HG02588 (cell line): Measurements from ENCODE around the gene IGF1R.
"Not testable (repeated sequence)": the region's sequence is repeated elsewhere in the genome, so short reads cannot be mapped to it uniquely, and the experiment has no call there.

Experiments
- ATAC-seq: cut with Tn5 transposase; IDR thresholded peaks from one replicate; pipeline ENCODE4 v1.9.1; 2021; ENCODE audit warnings: mild to moderate bottlenecking, moderate library complexity; ENCODE audit not compliant: unreplicated experiment

IGF1R gene

GRCh38 chr15:98954411-98954810 lies 306.1 kb downstream of the IGF1R start:
- ATAC-seq: no peak

DNA sequence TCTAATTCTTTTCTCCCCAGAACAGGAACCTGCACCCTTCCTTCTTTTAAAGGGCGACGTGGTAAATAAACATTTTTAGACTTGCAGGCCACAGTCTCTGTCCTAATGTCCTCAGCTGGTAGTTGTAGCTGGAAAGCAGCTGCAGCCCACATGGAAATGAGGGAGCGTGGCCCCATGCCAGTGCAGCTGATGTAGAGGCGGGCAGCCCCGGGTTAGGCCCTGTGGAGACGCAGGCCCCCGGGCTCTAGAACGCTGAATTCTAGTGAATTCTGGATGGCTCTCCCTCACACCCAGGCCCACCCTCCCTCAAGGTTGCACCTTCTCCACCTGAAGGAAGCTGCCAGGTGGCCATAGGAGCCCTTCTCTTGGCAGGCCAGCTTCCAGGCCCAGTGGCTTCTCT lies 307.0 kb downstream of the IGF1R start:
- no peak for ATAC-seq

GRCh38 chr15:98955961-98956723 lies 307.8 kb downstream of the IGF1R start:
- no peak for ATAC-seq

DNA sequence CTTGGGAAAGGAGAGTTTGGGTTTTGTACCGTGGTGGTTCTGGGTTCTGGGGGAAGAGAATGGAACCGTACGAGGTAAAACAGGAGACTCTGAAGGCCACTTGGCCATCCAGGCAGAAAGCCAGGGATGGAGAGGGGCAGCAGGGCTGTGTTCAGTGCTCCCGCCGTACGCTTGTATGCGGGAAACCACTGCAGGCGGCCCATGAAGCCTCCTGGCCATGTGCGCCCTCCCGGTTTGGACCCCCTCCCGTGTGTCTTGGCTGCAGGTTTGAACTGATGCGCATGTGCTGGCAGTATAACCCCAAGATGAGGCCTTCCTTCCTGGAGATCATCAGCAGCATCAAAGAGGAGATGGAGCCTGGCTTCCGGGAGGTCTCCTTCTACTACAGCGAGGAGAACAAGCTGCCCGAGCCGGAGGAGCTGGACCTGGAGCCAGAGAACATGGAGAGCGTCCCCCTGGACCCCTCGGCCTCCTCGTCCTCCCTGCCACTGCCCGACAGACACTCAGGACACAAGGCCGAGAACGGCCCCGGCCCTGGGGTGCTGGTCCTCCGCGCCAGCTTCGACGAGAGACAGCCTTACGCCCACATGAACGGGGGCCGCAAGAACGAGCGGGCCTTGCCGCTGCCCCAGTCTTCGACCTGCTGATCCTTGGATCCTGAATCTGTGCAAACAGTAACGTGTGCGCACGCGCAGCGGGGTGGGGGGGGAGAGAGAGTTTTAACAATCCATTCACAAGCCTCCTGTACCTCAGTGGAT lies 308.6 kb downstream of the IGF1R start:
- no peak for ATAC-seq

DNA sequence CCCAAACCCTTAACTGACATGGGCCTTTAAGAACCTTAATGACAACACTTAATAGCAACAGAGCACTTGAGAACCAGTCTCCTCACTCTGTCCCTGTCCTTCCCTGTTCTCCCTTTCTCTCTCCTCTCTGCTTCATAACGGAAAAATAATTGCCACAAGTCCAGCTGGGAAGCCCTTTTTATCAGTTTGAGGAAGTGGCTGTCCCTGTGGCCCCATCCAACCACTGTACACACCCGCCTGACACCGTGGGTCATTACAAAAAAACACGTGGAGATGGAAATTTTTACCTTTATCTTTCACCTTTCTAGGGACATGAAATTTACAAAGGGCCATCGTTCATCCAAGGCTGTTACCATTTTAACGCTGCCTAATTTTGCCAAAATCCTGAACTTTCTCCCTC lies 309.3 kb downstream of the IGF1R start:
- ATAC-seq: no peak

GRCh38 chr15:98958076-98958475 lies 309.7 kb downstream of the IGF1R start:
- ATAC-seq: no peak

DNA sequence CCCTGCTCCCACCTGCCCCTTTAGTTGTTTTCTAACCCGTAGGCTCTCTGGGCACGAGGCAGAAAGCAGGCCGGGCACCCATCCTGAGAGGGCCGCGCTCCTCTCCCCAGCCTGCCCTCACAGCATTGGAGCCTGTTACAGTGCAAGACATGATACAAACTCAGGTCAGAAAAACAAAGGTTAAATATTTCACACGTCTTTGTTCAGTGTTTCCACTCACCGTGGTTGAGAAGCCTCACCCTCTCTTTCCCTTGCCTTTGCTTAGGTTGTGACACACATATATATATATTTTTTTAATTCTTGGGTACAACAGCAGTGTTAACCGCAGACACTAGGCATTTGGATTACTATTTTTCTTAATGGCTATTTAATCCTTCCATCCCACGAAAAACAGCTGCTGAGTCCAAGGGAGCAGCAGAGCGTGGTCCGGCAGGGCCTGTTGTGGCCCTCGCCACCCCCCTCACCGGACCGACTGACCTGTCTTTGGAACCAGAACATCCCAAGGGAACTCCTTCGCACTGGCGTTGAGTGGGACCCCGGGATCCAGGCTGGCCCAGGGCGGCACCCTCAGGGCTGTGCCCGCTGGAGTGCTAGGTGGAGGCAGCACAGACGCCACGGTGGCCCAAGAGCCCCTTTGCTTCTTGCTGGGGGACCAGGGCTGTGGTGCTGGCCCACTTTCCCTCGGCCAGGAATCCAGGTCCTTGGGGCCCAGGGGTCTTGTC lies 310.7 kb downstream of the IGF1R start:
- ATAC-seq: no peak

DNA sequence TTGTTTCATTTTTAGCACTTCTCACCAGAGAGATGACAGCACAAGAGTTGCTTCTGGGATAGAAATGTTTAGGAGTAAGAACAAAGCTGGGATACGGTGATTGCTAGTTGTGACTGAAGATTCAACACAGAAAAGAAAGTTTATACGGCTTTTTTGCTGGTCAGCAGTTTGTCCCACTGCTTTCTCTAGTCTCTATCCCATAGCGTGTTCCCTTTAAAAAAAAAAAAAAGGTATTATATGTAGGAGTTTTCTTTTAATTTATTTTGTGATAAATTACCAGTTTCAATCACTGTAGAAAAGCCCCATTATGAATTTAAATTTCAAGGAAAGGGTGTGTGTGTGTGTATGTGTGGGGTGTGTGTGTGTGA lies 311.3 kb downstream of the IGF1R start:
- ATAC-seq: no peak

DNA sequence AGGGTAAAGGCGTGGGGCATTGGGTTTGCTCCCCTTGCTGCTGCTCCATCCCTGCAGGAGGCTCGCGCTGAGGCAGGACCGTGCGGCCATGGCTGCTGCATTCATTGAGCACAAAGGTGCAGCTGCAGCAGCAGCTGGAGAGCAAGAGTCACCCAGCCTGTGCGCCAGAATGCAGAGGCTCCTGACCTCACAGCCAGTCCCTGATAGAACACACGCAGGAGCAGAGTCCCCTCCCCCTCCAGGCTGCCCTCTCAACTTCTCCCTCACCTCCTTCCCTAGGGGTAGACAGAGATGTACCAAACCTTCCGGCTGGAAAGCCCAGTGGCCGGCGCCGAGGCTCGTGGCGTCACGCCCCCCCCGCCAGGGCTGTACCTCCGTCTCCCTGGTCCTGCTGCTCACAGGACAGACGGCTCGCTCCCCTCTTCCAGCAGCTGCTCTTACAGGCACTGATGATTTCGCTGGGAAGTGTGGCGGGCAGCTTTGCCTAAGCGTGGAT lies 312.3 kb downstream of the IGF1R start:
- ATAC-seq: no peak

DNA sequence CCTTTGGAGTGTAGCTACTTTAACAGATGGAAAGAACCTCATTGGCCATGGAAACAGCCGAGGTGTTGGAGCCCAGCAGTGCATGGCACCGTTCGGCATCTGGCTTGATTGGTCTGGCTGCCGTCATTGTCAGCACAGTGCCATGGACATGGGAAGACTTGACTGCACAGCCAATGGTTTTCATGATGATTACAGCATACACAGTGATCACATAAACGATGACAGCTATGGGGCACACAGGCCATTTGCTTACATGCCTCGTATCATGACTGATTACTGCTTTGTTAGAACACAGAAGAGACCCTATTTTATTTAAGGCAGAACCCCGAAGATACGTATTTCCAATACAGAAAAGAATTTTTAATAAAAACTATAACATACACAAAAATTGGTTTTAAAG lies 315.1 kb downstream of the IGF1R start:
- ATAC-seq: no peak

DNA sequence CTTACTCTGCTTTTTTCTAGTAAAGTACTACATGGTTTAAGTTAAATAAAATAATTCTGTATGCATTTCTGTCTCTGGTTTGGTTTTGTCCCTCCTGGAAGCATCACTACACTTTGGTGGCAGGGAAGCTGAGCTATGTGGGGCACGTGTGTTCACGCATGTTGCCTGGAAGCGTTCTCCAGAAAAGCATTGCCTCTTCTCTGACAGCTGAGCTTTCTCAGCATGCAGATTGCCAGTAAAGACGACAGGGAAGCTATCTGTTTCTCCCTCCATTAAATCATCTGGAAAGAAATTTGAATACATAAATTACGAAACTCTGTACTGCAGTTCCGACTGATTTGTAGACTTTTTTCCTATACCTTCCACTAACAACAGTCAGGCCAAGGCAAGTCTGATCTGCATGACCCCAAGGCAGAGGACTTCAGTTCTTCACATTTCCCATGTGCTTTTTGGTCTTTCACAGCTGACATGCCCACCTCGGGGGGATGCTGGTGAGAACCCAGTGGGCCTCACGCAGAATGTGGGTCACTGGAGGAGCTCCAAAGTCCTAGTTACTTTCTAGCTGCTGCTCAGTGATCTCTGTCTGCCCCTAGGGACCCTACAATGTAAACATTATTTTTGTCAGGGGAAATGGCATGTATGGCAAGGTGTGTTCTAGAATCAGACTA lies 316.3 kb downstream of the IGF1R start:
- no peak for ATAC-seq

GRCh38 chr15:98965134-98965491 lies 316.8 kb downstream of the IGF1R start:
- ATAC-seq: not testable (repeated sequence)

GRCh38 chr15:98965597-98965996 lies 317.3 kb downstream of the IGF1R start:
- no peak for ATAC-seq

DNA sequence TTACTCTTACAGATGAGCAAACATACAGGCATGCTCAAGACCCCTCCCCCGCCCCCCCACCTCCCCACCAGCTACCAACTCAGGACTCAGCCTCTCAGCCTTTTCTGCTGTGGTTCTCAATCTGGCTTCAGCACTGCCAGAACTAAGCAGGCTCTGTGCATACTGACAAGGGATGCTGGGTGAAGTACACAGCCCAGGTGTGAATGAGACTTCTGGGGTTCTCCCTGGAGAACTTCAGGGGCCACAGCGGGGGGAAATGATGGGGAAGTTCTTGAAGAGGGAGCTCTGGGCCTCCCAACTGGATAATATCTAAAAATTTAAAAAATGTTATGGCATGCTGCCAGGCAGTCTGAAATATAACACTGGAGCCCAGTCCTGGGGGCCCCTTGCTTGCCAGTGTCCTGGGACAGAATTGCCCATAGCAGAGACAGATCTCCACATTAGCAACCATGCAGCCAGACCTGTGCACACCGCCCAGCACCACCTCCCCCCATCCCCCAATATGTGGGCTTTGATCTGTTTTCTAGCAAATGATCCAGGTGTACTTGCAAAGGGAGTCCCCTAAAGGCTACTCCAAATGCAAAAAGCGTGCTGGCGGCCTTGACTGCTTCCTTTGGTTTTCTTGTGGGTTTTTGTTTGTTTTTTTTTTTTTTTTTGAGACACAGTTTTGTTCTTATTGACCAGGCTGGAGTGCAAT lies 317.9 kb downstream of the IGF1R start:
- no peak for ATAC-seq

- ATAC-seq: no peak
These were observed 318.8 kb downstream of the IGF1R start for GRCh38 chr15:98967096-98967495.

- no peak for ATAC-seq
These were observed 319.6 kb downstream of the IGF1R start for GRCh38 chr15:98967916-98968315.

DNA sequence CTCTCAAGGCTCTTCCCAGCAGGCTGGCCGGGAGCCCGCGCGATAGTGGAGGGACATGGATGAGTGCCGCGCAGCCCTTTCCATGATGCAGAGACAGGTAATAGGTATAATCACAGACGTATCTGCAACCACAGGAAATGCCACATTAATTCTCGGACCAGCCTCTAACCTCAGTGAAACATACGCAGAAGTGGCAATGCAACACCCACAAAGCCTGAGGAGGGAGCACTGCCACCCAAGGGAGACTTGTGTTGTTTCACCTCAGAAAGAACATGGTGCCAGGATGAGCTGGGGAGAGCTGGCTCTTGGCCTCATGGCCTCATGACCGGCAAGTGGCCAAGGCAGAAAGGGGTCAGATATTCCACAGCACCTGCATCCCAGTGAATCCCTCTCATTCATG lies 320.2 kb downstream of the IGF1R start:
- ATAC-seq: no peak

DNA sequence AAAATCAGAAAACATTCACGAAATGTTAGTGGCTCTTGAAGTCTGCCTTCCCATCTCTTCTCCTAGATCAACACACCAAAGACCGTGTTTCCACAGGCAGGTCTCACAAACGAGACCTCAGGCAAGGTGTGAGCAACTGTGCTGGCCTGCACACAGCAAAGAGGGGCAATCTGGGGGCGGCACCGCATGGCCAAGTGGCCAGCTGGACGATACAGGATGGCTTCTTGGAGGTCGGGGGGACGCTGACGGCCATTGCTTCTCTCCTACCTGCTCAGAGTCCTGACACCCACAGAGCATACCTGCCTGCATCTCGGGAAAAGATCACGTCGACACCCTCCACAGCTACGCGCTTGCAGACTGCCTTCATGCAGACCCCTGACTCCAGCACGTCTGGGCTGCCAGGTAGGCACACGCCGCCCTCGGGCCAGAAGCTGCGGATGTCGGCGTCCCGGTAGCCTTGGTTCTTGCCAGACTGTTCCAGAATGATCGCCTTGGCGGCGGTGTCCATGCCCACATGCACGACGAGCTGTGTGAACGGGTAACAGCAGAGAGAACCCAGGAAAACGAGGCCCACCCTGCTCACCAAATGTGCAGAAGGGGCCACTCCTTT lies 320.9 kb downstream of the IGF1R start:
- ATAC-seq: no peak

DNA sequence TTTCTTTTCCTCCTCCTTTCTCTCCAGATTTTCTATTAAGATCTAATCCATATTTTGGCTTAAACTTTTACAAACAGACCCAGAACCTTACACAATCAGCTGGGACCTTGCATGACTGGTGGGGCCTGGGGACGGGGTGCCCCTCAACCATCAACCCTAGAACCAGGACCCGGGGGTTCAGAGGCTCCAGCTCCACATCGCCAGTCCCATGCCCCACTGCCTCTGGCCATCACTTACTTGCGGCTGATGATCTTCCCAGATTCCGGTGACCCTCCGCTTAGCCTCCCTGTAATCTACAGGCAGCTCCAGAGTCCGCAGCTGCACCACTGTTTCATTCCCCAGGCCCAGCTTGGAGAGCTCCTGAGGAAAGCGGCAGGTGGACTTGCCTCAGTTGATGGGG lies 322.5 kb downstream of the IGF1R start:
- ATAC-seq: no peak

GRCh38 chr15:98976500-98976899 lies 328.2 kb downstream of the IGF1R start:
- ATAC-seq: no peak
